Left hindlimb (tissue), 1 donor: ENCODE measurements around the gene NTN1.
"Not testable (repeated sequence)": the region's sequence is repeated elsewhere in the genome, so short reads cannot be mapped to it uniquely, and the experiment has no call there.

Source experiments
- DNase-seq: peaks from one replicate; pipeline ENCODE4 v3.0.0-alpha.2; 2018

NTN1 gene

GRCh38 chr17:9090641-9091096 is 69.4 kb downstream of the NTN1 start:
- no peak for DNase-seq

- no peak for DNase-seq
Measured at GRCh38 chr17:9094193-9094592, 72.9 kb downstream of the NTN1 start.

GRCh38 chr17:9095390-9095789 is 74.1 kb downstream of the NTN1 start:
- DNase-seq, result no peak

GRCh38 chr17:9098242-9098825 is 77.0 kb downstream of the NTN1 start:
- DNase-seq, result no peak

- no peak for DNase-seq
Measured at GRCh38 chr17:9101356-9101755, 80.0 kb downstream of the NTN1 start.

- not testable (repeated sequence) for DNase-seq
Measured at GRCh38 chr17:9103193-9103592, 81.9 kb downstream of the NTN1 start.

- DNase-seq, result no peak
Measured at GRCh38 chr17:9104370-9105041, 83.2 kb downstream of the NTN1 start.

GRCh38 chr17:9105068-9105868 is 84.0 kb downstream of the NTN1 start:
- no peak for DNase-seq

GRCh38 chr17:9106278-9106677 is 85.0 kb downstream of the NTN1 start:
- not testable (repeated sequence) for DNase-seq

- DNase-seq, result no peak
Measured at GRCh38 chr17:9107527-9107926, 86.2 kb downstream of the NTN1 start.

GRCh38 chr17:9108146-9108545 is 86.8 kb downstream of the NTN1 start:
- no peak for DNase-seq

GRCh38 chr17:9109933-9110332 is 88.6 kb downstream of the NTN1 start:
- DNase-seq, result no peak

GRCh38 chr17:9110501-9110900 is 89.2 kb downstream of the NTN1 start:
- no peak for DNase-seq

GRCh38 chr17:9115214-9116191 is 94.2 kb downstream of the NTN1 start:
- DNase-seq, result peak; percentile 77

GRCh38 chr17:9116311-9116835 is 95.1 kb downstream of the NTN1 start:
- no peak for DNase-seq

GRCh38 chr17:9116861-9117568 is 95.7 kb downstream of the NTN1 start:
- DNase-seq, result no peak

GRCh38 chr17:9120471-9120870 is 99.2 kb downstream of the NTN1 start:
- no peak for DNase-seq

- DNase-seq, result no peak
Measured at GRCh38 chr17:9121186-9121820, 100.0 kb downstream of the NTN1 start.

- peak; percentile 51 for DNase-seq
Measured at GRCh38 chr17:9123594-9124553, 102.6 kb downstream of the NTN1 start.

GRCh38 chr17:9124554-9124935 is 103.2 kb downstream of the NTN1 start:
- no peak for DNase-seq
